Measurements from ENCODE around the gene CBX8.

DNA sequence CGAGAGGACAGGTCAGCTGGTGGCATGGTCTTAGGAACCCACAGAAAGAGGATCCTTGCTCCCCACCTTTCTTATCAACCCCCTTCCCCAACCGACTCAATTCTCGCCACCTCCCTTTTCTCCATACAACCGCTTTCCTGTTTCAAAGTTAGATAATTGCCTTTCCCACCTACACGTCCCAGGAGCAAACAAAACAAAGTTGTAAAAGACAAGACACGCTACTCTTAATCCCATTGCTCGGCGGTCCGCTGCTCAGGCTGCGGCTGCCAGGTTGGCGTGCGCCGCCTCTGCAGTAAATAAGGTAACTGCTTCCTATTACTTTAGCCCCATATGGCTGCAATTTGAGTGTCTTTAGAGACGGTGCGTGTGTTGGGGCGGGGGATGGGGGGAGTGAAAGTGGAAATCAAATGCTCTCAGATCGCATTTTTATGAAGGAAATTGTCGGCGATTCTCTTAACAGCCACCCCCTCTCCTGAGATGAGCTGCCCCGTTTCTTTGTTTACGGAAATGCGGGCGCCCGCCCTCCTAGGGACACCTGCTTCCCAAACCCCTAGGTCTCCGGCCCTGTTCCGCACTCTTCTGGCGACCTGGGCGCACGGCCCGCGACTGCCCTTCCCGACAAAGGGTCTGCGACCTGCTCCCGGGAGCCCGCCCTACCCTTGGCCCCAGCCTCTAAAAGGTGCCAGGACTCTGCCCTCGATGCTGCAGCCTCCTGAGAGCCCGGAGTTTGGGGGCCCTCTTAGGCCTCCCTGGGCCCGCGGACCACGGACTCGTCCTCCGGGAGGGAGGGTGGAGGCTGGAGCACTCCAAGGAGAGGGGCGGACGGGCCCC, 3.7 kb upstream of the CBX8 start:
- no peak for TF ChIP-seq POLR2A (IDR thresholded peaks at IDR 0.05; ENCODE audit: insufficient read depth in 1 of 2, low read depth in 2 of 2, low read length in 2 of 2)
- TF ChIP-seq RAD21 (CRISPR knock-in tag; IDR thresholded peaks at IDR 0.05): no peak
- TF ChIP-seq FOXC1 (CRISPR knock-in tag; IDR thresholded peaks at IDR 0.05; ENCODE audit: borderline replicate concordance): no peak

All from HepG2 (cell line).